Stimulated activated CD8-positive, alpha-beta memory T cell treated with anti-CD3 and anti-CD28 coated beads, Interleukin-2, amount 100 ng/mL, for 1 hour (primary cell): ENCODE measurements around the gene OR52K1.
"Not testable (repeated sequence)": the region's sequence is repeated elsewhere in the genome, so short reads cannot be mapped to it uniquely, and the experiment has no call there.

Source experiments
- DNase-seq, 2 donors: peaks; one replicate each; pipeline ENCODE4 v3.0.0-alpha.2; 2020; ENCODE audit warnings: low read depth in 2 of 2

Gene OR52K1

DNA sequence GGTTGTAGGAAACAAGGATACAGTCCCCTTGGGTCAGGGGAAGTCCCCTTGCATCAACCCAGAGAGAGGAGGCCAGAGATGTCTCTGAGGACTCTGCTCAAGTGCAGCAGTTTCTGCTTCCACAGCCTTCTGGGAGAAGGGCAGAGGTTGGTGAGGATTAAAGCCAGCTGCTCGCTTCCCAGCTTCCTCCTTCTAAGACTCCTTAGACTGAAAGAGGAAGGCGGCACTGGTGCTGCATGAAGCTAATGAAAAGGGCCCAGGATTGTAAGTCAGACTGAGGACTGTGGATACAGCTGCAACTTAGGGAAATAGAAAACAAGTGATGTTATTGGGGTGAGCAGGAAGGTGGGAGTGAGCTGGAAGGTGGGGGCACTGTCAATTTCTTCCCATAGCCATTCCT, at the start of gene OR52K1:
TSS of gene OR52K1 (plus strand) at position 202 of the 400 bp plus-strand sequence. CDS start 6,255 bp downstream, outside the sequence.
- DNase-seq: no peak

DNA sequence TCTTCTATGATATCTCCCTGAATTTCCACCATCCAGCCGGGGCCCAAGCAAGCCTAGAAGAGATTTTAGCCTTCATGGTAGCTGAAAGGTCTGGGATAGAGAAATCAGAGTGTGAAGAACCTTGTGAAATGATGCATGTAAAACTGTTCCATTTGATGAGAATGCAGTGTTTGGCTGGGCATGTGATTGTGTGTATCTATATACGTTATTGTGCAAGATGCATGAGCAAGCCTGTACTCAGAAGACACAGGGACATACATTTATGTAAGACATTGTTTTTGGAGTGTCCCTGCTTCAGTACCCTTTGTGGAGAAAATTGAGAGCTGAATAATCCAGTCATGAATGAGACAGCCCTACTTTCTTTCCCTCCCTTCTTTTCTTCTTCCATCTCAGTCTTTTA, 48.6 kb upstream of the OR52K1 start:
- no peak for DNase-seq

DNA sequence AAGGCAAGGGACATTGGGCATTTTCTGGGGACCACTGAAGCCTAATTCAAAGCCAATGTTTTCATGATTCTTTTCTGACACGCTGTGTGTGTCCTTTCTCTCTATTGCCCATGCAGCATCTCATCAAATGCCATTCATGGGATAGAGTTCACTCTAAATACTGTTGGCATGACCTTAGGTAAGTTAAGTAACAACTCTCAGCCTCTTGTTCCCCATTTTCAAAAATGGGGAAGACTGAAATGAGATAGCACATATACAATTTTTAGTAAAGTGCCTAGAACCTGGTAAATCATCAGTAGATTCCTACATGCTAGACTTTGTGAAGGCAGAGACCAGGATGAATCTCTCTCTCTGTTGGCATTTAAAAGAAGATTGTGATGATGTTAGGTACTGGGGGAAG, 46.0 kb upstream of the OR52K1 start:
- DNase-seq: no peak

DNA sequence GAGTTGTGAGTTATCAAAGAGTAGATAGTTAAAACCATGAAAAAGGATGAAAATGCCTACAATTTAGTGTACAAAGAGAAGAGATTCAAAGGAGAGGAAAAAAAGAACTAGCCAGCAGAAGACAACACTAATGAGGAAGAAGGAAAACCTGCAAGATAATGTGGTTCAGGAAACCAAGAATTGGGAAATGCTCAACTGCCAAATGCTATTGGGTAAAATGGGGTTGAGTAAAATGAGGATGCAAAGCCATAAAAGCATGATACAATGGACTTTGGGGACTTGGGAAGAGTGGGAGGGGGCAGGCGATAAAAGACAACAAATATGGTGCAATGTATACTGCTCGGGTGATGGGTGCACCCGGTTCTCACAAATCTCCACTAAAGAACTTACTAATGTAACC, 40.9 kb upstream of the OR52K1 start:
- no peak for DNase-seq

DNA sequence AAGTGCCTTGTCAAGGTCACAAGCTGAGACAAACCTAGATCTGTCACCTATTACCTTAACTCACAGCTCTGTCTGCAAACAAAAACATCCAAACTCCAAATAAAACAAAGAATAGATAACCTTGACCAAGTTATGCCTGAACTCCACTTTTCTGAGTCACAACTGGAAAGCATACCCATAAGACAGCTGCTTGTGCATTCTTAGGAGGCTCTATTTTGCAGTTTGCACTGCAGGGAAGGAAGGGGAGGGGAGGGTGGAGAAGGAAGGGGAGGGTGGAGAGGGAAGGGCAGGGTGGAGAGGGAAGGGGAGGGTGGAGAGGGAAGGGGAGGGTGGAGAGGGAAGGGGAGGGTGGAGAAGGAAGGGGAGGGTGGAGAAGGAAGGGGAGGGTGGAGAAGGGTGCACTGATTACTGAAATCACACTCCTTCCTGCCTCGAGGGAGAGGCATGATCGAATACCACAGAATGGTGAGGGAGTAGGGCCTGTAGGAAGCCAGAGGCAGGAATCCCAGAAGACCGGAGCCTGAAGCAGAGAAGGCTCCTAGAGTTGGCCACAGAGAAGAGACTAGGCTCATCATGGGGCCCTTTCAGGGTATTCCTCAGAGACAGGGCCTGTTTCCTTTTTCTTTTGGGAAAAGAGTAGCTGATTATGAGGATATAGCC, 39.1 kb upstream of the OR52K1 start:
- DNase-seq: no peak

DNA sequence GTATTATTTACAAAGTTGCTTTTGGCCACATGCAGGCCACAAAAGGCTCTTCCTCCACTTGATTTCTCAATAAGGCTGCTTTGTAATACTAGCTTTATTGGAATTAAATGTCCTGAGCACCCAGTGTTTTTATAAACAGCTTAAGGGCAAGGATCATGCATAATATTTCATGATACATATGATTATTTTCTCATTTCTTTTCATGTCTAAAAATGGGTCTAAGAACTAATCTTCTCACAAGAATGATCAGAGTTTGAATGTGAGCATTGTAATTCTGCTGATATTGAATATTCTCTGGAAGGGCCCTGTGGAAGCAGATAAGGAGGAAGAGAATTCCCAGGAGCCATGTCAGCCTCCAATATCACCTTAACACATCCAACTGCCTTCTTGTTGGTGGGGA, 33.5 kb upstream of the OR52K1 start, which contains the start of gene OR52K2:
TSS of gene OR52K2 (plus strand) at position 301 of the 400 bp plus-strand sequence. CDS start at position 346, 45 bp downstream.
- no peak for DNase-seq

DNA sequence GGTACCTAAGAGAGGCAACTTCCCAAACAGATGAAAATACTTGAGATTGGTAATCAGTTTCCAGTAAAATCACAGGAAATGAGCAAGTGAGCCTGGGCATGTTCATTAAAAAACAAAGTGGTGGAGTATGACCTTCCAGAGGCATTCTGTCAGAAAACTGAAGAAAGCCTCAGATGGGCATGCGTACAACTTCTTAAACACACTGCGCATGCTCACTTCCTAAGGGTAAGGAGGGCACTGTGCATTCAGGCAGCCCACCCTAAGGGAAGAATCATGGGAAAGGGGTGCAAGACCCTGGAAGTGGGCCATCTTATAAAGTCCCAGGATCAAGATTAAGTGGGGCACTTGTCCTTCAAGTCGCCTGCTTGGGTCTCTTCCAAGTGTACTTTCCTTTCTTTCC, 29.3 kb upstream of the OR52K1 start:
- no peak for DNase-seq

DNA sequence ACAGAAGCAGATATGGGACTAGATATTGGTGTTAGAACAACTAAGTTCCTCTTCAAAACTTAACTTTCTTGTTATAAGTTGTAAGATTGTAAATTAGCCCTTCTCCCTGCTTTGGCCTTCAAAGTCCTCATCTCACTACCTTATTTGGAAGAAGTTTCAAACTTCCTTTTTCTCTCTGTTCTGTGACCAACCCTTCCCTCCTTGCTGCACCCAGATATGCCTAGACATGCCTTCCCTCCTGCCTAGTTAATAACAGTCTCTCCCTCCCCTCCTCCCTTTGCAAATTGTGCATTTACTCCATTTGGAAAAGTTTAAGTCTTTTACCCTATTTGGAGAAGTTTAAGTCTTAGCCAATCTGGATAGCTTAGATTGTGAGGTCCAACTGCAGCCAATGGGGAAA, 28.4 kb upstream of the OR52K1 start:
- no peak for DNase-seq

DNA sequence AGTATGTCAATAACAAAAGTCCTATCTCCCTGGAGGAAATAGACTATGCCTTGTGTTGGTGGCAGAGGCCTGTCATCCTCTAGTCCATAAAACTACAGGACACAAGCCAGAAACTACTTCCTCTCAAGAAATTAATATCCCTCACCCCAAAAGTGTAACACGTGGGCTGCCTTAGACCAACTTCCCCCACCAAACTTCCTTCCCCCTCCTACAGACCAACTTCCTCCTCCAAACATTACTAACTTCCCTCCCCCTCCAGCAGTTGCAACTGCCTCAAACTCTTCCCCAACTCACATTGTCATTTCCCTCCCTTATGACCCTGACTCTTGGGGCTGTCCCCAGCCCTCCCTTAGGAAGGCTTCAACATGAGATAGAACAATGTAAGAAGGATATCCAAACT, 27.0 kb upstream of the OR52K1 start:
- no peak for DNase-seq

DNA sequence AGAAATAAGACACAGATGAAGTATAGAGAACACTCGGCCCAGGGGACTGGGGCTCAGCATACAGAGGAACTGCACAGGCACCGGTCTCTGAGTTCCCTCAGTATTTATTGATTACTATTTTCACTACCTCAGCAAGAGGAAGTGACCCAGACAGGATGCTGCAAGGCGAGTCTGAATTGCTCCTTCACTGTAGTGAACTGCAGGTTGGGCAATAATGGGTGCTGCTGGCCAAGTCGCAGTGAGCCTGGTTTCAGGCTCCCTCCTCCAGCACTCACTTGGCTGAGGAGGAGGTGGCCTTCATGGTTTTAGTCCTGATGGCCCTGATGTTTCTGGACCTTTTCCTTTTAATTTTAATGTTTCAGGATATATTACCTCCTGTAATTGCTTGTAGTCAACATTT, 22.9 kb upstream of the OR52K1 start:
- DNase-seq: no peak

DNA sequence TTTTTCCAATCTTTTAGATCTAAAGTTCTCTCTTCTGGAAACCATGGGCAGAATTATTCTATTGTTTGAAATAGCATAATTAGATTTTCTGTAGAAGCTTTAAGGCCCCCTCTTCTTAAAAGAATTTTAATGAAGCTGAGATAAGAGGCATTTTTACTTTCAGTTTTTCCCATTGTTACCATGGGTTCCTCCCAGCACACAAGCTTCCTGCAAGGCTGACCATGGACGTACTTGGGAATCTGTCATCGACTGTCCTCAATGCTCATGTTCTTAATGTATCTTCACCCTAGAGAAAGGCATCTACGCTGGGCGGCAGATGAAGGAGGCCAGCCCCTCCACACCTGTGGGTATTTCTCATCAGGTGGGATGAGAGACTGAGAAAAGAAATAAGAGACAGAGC, 22.3 kb upstream of the OR52K1 start:
- DNase-seq: no peak

DNA sequence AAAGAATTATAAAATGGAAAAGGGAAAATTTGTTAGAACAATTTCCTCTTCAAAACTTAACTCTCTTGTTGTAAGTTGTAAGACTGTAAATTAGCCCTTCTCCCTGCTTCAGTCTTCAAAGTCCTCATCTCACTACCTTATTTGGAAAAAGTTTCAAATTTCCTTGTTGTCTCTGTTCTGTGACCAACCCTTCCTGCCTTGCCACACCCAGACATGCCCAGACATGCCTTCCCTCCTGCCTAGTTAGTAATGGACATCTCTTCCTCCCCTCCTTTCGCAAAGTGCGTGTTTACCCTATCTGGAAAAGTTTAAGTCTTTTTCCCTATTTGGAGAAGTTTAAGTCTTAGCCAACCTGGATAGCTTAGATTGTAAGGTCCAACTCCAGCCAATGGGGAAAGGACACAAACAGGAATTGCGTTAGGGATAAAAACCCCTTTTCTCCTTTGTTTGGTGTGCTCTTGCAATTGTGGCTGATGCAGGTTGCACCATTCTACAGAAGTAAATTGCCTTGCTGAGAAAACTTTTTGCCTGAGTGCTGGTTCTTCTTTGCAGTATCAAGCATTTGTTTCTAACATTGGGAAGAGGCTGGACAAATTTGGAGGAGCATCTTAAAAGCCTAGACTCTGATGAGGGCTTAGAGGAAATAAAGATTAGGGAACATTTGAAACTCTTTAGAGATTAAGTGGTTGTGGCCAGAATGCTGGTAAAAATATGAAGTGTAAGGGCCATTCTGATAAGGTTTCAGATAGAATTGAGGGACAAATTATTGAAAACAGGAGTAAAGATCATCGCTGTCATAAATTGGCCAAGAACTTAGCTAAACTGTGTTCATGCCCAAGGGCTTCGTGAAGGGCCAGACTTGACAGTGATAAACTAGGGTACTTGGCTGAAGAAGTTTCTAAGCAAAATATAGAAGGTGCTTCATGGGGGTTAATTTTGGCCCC, 18.0 kb upstream of the OR52K1 start:
- no peak for DNase-seq

DNA sequence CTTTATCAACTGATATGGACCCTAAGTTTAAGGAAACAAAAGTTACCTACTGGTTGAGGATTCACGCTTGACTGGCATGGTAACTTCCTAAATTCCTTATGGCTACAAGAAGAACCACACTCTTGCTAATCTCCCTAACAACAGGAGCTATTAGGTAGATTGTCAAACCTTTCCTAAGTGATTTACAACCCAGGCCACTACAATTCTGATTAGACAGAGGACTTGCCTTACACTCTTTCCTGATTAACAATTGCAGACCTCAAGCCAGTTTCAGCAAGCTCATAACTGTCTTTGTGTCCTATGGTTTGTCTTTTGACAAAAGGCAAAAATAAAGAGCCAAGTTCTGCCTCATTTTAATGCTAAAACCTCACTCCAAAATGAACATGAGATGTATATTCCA, 17.0 kb upstream of the OR52K1 start:
- no peak for DNase-seq

DNA sequence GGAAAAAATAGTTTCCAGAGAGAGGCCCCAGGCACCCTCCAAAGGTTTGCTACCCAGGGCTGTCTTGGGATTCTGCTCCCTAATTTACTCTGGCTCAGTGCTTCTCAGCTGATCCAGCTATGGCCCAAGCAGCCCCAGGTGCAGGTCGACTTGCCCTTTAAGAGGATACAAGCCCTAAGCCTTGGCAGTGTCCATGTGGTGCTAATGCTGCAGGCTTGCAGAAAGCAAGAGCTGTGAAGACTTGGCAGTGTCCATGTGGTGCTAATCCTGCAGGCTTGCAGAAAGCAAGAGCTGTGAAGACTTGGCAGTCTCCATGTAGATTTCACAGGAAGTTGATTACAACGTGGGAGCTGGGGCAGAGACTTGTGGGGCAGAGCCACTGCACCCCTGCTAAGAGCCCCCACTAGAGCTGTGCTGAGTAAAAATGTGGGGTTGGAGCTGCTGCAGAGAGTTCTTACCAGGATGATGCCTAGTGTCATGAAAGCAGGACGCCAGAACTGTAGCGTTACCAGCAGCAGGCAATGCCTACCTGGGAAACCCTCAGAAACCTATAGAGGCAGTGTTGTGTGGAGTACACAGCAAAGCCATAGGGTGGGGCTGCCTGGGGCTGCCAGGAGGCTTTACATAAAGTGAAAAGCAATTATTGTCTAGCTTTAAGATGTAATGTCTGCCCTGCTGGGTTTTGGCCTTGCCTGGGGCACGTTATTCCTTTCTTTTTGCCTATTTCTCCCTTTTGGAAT, 16.1 kb upstream of the OR52K1 start:
- DNase-seq: no peak

DNA sequence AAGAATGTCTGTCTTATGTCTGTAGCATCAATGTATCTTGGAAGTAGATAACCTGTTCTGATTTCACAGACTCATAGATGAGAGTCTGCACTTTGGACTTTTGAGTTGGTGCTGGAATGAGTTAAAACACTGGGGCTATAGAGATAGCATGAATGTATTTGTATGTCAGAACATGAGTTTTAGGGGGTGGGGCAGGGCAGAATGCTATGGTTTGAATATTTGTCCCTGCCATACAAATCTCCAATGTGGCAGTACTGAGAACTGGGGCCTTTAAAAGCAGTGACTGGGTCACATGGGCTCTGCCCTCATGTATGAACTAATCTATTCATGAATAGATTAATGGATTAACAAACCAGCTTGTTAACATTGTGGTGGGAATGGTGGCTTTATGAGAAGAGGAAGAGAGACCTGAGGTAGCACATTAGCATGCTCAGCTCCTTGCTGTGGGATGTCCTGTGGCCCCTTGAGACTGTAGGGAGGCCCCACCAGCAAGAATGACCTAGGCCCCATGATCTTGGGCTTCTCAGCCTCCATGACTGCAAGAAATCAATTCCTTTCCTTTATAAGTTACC, 15.5 kb upstream of the OR52K1 start:
- DNase-seq: no peak

DNA sequence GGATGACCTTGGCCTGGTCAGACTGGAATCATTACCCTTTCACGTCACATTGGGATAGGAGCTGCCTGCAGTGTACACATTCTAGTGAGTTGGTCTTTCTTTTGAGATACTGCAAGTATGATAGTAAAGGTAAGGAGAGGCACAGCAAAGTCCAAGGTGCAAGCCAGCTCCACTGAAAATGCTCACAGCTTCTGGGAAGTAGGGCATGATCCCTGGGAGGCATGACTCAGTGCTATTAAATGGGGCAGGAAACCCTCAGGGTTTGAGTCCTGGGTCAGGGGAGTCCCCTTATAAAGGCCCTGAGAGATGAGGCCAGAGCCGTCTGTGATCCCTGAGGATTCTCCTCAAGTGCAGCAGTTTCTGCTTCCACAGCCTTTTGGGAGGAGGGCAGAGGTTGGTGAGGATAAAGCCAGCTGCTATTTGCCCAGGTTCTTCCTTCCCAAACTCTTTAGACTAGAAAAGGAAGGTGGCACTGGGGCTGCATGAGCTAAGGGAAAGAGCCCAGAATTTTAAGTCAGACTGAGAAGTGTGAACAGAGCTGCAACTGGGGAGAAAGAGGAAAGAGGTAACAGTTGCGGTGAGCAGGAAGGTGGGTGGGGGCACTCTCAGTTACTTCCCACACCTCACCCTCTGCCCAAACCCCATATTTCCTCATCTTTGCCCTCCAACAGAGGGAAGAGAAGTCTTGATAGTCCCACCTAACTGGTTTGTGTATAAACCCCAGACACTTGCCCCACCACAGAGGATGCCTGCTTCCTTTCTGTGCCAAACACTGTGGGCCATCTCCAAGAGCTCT, 14.4 kb upstream of the OR52K1 start:
- no peak for DNase-seq

DNA sequence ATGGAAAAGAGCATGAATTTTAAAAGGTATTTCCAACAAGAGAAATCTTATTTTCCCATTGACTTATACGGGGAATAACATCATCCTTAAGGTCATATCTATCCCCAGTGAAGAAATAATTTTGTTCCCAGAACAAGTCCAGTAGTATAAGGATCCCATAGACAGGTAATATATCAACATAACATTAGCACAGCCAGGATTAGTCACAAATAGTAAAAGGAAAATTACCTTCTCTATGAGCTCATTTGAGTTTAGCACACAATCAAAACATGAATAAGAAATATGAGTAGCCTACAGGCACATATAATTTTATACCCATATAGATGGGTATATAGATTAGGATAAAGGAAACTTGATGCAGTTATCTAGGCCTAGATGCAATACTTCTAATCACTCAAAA, 2.8 kb upstream of the OR52K1 start:
- no peak for DNase-seq

DNA sequence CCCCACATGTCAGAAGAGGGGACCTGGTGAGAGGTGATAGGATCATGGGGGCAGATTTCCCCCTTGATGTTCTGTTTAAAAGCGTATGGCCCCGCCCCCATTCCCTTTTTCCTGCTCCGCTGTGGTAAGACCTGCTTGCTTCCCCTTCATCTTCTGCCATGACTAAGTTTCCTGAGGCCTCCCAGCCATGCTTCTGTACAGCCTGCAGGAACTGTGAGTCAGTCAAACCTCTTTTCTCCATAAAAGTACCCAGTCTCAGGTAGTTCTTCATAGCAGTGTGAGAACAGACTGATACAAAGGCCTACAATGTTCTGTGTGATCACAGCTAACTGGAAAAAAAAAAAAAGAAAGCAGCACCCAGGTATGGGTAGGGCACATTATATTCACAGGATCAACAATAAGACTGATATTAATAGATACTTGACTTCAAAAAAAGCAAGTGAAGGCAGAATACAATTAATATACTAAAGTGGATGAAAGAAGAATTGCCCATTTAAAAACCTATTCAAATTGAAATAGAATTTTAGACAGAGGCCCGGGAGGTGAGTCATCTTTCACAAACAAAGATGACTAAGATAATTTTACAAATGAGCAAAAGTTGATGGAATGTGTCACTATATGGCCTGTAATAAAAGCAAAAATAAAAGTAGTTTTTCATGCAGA, 1.7 kb upstream of the OR52K1 start:
- DNase-seq: no peak

DNA sequence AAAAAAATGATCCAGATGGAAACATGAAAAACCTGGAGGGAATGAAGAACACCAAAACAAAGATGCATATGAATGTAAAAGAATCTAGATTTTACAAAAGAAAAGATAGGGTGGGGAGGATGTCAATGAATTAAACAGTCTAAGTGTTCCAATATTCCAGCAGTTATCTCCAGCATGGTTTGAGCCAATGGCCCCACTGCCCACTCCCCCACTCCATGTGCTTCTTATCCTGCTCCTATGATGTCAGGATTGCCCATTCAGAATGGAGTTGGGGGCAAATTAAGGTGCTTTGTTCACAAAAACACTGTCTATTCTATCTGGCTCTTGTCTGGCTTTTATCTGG, 1.2 kb upstream of the OR52K1 start:
- no peak for DNase-seq

DNA sequence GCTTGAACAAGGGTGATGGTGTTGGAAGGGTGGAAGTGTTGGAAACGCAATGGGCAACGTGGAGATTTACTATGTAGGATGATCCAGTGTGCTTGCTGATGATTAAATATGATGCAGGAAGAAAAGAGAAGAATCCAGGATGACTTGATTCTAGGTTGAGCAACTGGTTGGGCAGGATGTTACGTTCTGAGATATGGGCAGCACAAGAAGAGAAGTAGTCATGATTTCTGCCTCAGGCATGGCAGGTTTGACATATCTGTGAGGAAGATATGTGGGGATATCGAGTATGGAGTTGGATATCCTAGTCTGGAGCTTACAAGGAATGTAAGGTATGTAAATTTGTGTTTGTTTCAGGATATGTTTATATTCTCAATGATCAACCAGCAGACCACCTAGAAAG, 1.9 kb downstream of the OR52K1 start:
- DNase-seq: no peak

DNA sequence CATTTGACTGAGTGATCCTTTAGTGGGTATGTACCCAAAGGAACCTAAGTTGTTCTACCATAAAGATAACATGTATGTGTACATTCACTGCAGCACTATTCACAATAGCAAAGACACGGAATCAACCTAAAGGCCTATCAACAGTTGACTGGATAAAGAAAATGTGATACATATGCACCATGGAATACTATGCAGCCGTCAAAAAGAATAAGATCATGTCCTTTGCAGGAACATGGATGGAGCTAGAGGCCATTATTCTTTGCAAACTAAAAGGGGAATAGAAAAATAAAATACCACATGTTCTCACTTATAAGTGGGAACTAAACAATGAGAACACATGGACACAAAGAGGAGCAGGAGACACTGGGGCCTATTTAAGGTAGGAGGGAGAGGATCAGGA, 9.0 kb downstream of the OR52K1 start:
- DNase-seq: not testable (repeated sequence)
